OCI-LY1 (cell line): ENCODE measurements around the gene SNX8.

Source experiments
- H2AFZ ChIP-seq: fragments of 200-600 bp; sonication (generic), shearing (Covaris generic); 2 replicates; pipeline ENCODE4 v1.6.0; 2014; ENCODE audit warnings: antibody characterized with exemption, mild to moderate bottlenecking, low read length
- H3F3A ChIP-seq: fragments of 200-600 bp; sonication (generic), shearing (Covaris generic); 2 replicates; pipeline ENCODE4 v1.6.0; 2014; ENCODE audit warnings: mild to moderate bottlenecking, antibody characterized with exemption, low read length, moderate library complexity; ENCODE audit not compliant: insufficient read depth
- H3K27ac ChIP-seq: fragments of 200-600 bp; sonication (generic); 2 replicates; pipeline ENCODE4 v1.5.1; 2014; ENCODE audit warnings: low read length, mixed run types, mild to moderate bottlenecking, low read depth; ENCODE audit not compliant: poor library complexity, severe bottlenecking
- H3K27me3 ChIP-seq: fragments of 200-600 bp; sonication (generic); 2 replicates; pipeline ENCODE4 v1.6.0; 2014; ENCODE audit warnings: antibody characterized with exemption, mild to moderate bottlenecking, low read length, moderate library complexity; ENCODE audit not compliant: insufficient read depth
- H3K36me3 ChIP-seq: fragments of 200-600 bp; sonication (generic); 2 replicates; pipeline ENCODE4 v1.6.1; 2014; ENCODE audit warnings: mild to moderate bottlenecking, antibody characterized with exemption, low read length, moderate library complexity, mixed read lengths; ENCODE audit not compliant: insufficient read depth
- H3K4me1 ChIP-seq: fragments of 200-600 bp; sonication (generic); 2 replicates; pipeline ENCODE4 v1.5.1; 2014; ENCODE audit warnings: mild to moderate bottlenecking, low read length, moderate library complexity; ENCODE audit not compliant: insufficient read depth, severe bottlenecking
- H3K4me2 ChIP-seq: fragments of 200-600 bp; sonication (generic), shearing (Covaris generic); 2 replicates; pipeline ENCODE4 v1.6.1; 2014; ENCODE audit warnings: low read length
- H3K4me3 ChIP-seq: fragments of 200-600 bp; sonication (generic); 2 replicates; pipeline ENCODE4 v1.5.1; 2014; ENCODE audit warnings: low read length, low read depth, mild to moderate bottlenecking, mixed read lengths; ENCODE audit not compliant: poor library complexity, severe bottlenecking
- H3K79me2 ChIP-seq: fragments of 200-600 bp; shearing (Covaris generic); 2 replicates; pipeline ENCODE4 v1.6.1; 2016; ENCODE audit warnings: mixed run types, low read length, mixed read lengths; ENCODE audit not compliant: insufficient read depth
- H3K9ac ChIP-seq: fragments of 200-600 bp; sonication (generic), shearing (Covaris generic); 2 replicates; pipeline ENCODE4 v1.6.1; 2014; ENCODE audit warnings: mild to moderate bottlenecking, low read length, mixed read lengths
- H3K9me2 ChIP-seq: fragments of 200-600 bp; sonication (generic), shearing (Covaris generic); 2 replicates; pipeline ENCODE4 v1.6.1; 2014; ENCODE audit warnings: low read depth, mild to moderate bottlenecking, low read length, mixed read lengths
- H3K9me3 ChIP-seq: fragments of 200-600 bp; shearing (Covaris generic); 2 replicates; pipeline ENCODE4 v1.6.1; 2014; ENCODE audit warnings: low read length, mixed read lengths
- H4K20me1 ChIP-seq: fragments of 200-600 bp; sonication (generic), shearing (Covaris generic); 2 replicates; pipeline ENCODE4 v1.6.0; 2016; ENCODE audit warnings: mild to moderate bottlenecking, low read length; ENCODE audit not compliant: insufficient read depth
- CTCF ChIP-seq: fragments of 200-600 bp; sonication (generic), shearing (Covaris generic); IDR thresholded peaks from 2 replicates; pipeline ENCODE4 v1.5.1; 2017; ENCODE audit warnings: mild to moderate bottlenecking, antibody characterized with exemption, low read length, moderate library complexity, mixed read lengths
- EZH2 ChIP-seq: fragments of 200-600 bp; sonication (generic), shearing (Covaris generic); IDR thresholded peaks from 2 replicates; pipeline ENCODE4 v1.8.0; 2017; ENCODE audit warnings: borderline replicate concordance, mixed run types, mild to moderate bottlenecking, antibody characterized with exemption, low read length, moderate library complexity, mixed read lengths

Gene SNX8

DNA sequence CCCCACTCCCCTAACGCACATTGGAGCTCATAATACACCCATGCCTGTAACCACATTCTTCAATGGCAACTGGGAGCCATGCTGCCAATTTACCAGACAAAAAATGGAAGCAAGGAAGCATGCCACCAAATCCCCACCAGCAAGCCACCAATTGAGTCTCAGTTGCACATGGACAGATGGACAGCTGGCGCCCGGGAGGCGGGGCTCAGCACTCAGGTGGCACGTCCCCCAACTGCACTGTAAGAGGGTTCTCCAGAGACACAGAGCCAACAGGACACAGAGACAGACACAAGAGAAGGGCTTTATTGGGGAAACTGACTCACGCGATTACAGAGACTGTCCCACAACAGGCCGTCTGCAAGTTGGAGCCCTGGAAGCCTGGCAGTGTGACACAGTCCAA lies 84.0 kb downstream of the SNX8 start:
- no peak overlapping the region for H3K4me3 ChIP-seq
- no peaks in the 10 kb centered on the region for H4K20me1 ChIP-seq
- no peak overlapping the region for H2AFZ ChIP-seq
- TF ChIP-seq CTCF (no peak), EZH2 (no peak)
- H3K4me2 ChIP-seq = no peak overlapping the region
- H3K36me3 ChIP-seq = peaks cover 64% of the 10 kb centered on the region
- no peaks in the 10 kb centered on the region for H3K27me3 ChIP-seq
- peaks cover 3% of the 10 kb centered on the region; the same call in 1 of the 2 replicates for H3F3A ChIP-seq
- H3K9me2 ChIP-seq = no peaks in the 10 kb centered on the region
- peaks cover 18% of the 10 kb centered on the region for H3K79me2 ChIP-seq
- no peak overlapping the region for H3K9ac ChIP-seq
- no peaks in the 10 kb centered on the region for H3K9me3 ChIP-seq
- H3K27ac ChIP-seq = no peak overlapping the region
- peaks cover 23% of the 10 kb centered on the region for H3K4me1 ChIP-seq

DNA sequence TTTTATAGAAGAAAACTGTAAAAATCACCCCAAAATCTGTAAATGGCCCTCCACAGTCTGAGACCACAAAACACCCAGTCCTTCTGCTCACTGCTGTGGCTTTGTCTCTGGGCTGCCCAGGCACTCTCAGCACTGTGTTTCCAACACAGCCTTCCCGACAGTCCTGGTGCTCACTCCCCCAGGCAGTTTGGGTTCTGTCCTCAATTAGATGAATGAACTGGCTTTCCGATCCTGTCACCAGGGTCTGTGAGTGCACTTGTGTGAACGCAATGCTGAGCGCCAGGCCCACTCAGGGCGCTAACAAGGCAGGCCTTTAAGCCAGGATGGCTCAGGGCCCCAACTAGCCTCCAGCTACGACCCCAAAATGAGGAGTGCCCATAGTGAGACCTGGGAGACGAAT lies 84.8 kb downstream of the SNX8 start:
- H3K79me2 ChIP-seq = peaks cover 18% of the 10 kb centered on the region
- peaks cover 3% of the 10 kb centered on the region; the same call in 1 of the 2 replicates for H3F3A ChIP-seq
- H3K27me3 ChIP-seq = no peaks in the 10 kb centered on the region
- no peak overlapping the region for H2AFZ ChIP-seq
- no peaks in the 10 kb centered on the region for H4K20me1 ChIP-seq
- H3K9ac ChIP-seq = no peak overlapping the region
- no peak overlapping the region for H3K4me2 ChIP-seq
- H3K4me3 ChIP-seq = no peak overlapping the region
- peaks cover 64% of the 10 kb centered on the region for H3K36me3 ChIP-seq
- no peak overlapping the region for H3K27ac ChIP-seq
- H3K9me2 ChIP-seq = no peaks in the 10 kb centered on the region
- no peaks in the 10 kb centered on the region for H3K9me3 ChIP-seq
- H3K4me1 ChIP-seq = peaks cover 23% of the 10 kb centered on the region
- no peak for TF ChIP-seq EZH2
- no peak for TF ChIP-seq CTCF

DNA sequence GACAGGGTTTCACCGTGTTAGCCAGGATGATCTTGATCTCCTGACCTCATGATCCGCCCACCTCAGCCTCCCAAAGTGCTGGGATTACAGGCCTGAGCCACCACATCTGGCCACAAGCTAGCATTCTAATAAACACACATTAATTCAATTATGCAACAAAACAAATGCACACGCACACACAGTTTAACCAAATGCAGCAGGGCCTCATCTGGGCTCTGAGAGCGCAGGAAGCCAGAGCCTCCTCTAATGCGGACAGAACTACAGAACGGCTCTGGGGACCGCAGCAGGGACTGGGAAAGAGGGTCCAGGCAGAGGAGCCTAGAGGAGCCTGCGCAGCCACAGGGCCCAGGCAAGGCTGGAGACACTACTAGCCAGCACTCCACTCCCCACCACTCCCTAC lies 85.3 kb downstream of the SNX8 start:
- no peak overlapping the region for H3K4me3 ChIP-seq
- no peak for TF ChIP-seq CTCF
- no peak overlapping the region for H3K9ac ChIP-seq
- H2AFZ ChIP-seq = no peak overlapping the region
- no peaks in the 10 kb centered on the region for H3K27me3 ChIP-seq
- H3F3A ChIP-seq = no peaks in the 10 kb centered on the region
- H3K79me2 ChIP-seq = peaks cover 18% of the 10 kb centered on the region
- no peak overlapping the region for H3K4me2 ChIP-seq
- H3K36me3 ChIP-seq = peaks cover 59% of the 10 kb centered on the region
- H3K27ac ChIP-seq = no peak overlapping the region
- H3K4me1 ChIP-seq = peaks cover 23% of the 10 kb centered on the region
- no peaks in the 10 kb centered on the region for H3K9me3 ChIP-seq
- no peaks in the 10 kb centered on the region for H4K20me1 ChIP-seq
- H3K9me2 ChIP-seq = no peaks in the 10 kb centered on the region
